Fibroblast of skin of back (primary cell): ENCODE measurements around the gene GPX7.

Experiments used
- DNase-seq: peaks from one replicate; pipeline ENCODE4 v3.0.0-alpha.2; 2013

Gene GPX7

DNA sequence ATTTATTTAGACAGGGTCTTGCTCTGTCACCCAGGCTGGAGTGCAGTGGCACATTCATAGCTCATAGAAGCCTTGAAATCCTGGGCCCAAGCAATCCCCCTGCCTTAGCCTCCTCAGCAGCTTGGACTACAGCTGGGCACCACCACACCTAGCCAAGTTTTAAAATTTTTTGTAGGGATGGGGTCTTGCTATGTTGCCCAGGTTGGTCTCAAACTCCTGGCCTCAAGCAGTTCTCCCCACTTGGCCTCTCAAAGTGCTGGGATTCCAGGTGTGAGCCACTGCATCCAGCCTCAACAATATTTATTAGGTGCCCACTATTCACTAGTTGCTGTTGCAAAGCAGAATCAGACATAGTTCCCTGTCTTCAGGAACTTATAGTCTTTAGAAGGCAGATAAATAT is 14.1 kb upstream of the GPX7 start:
- no peak for DNase-seq

DNA sequence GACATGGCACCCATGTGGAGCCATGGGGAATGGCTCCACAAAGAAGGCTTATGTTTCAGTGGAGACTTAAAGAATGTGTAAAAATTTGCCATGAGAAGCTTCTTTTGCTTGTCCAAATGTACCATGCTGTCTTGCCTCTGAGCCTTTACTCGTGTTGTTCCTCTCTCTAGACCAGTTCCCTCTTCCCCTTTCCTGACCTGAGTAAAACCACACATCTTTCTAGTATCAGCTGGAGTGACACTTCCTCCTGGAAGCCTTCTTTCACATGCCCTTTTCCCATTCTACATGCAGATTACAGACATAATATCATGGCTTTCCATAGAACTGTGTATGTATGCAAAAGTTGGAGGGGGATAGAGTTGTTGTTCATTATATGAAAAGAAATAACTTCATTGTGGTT is 13.6 kb upstream of the GPX7 start:
- DNase-seq: no peak

- DNase-seq: no peak
Measured at GRCh38 chr1:52590266-52590665, 11.9 kb upstream of the GPX7 start.

DNA sequence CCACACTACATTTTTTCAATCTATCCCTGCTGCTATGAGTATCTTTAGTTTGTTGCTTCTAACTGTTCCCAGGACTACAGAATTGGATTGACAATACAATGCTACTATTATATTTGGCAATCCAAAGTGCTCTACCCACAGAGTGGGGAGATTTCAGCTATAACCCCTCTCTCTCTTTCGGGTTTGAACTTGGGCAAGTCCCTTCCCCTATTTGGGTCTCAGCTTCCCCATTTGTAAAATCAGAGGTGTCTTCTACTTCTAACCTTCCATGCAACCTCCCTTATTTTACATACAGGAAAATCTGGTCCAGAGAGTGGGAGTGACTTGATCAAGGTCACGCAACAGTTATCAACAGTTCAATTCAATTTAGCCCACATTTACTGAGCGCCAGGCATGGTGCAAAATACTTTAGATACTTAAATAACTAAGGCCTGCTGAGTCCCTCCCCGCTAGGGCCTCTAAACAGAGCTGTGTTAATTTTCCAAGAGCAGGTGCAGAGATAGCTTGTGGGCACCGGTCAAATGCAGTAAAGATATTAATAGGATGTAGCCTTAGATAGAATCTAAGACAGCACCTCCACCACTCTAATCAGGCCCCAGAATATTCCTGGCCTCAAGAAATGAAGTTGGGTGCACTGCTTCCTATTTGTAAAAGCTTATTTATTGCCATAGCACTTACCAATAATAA is 9.4 kb upstream of the GPX7 start:
- no peak for DNase-seq

DNA sequence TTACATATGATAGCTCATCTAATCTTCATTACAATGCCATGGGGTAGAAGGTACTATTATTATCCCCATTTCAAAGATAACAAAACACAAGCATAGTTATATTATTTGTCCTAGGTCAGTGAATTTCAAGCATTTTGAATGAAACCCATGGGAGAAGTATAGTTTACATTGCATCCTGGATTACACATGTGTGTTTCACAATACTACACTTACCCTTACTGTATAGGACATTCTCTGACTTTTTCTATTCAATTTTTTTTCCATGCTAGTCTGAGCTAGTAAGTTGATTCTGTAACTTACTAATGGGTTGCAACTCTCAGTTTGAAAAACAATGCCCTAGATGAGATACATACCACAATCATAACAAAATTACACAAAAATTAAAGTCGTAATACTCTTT is 8.7 kb upstream of the GPX7 start:
- DNase-seq: no peak

DNA sequence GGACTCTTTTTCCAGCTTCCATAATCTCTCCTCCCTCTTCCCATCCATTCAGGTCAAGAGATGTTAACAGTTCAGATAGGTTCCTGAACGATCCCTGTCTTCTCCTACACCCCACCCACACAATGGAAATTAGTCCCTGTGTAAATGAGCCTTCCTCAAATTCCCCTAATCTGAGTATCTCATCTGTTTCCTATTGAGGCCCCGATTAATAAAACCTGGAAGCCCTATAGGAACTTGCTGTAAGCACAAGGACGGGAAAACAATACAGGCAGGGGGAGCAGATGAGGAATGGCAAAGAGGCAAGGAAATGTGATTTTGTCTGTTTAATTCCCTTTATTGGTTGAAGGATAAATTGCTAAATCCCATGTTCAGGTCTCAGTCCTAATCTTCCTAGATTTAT is 7.1 kb upstream of the GPX7 start:
- DNase-seq: no peak

DNA sequence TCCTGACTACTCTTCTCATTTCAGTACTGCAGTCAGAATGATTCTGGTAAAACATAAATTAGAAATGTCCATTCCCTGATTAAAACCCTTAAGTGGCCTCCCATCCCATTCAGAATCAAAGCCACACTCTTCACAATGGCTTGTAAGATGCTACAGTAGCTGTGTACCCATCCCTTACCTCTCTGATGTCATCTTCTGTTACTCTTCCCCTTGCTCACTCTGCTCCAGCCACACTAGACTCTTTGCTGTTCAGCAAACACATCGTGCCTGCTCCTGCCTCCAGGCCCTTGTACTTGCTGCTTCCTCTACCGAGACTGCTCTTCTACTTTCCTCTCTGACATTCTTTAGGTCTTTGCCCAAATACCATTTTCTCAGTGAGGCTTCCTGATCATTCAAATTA is 4.3 kb upstream of the GPX7 start:
- no peak for DNase-seq

DNA sequence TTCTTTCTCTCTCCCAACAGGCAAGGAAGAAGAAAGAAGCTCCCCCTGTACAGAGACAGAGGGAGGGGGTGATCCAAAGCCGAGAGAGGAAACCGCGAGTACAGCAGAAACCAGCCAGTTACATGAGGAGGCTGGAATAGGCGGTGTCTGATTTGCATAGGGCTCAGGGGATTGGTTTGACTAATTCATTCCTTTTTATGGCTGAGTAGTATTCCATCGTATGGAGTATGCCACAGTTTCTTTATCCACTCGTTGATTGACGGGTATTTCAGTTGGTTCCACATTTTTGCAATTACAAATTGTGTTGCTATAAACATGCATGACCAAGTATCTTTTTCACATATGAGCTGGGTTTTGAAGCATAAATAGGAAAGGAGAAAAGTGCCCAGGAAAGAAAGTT is 3.4 kb upstream of the GPX7 start:
- DNase-seq: no peak

- no peak for DNase-seq
Measured at GRCh38 chr1:52599236-52599635, 2.9 kb upstream of the GPX7 start.

- DNase-seq: no peak
Measured at GRCh38 chr1:52600533-52601179, 1.5 kb upstream of the GPX7 start.

DNA sequence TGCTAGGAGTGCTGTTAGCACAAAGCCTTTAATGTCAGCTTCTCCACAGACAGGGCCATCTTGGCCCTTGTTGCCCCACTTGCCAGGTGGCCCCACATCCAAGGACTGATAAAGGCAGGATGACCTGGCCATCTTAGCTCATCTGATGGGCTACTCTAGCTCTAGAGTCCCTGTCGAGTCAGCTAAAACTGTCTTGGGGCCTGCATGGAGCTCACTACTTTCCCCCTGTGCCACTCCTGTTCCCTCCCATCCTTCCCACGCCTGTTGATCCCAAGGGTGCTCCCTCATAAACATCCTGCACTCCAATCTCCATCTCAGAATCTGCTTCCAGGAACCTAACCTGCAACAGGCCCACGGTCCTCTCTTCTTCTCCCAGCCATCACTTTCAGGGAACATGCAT is 652 bp upstream of the GPX7 start:
- DNase-seq: no peak

- peak; percentile 37 for DNase-seq
Measured at GRCh38 chr1:52602856-52603600, 857 bp downstream of the GPX7 start.

- no peak for DNase-seq
Measured at GRCh38 chr1:52603630-52604029, 1.5 kb downstream of the GPX7 start.

GRCh38 chr1:52604063-52604770 is 2.0 kb downstream of the GPX7 start:
- peak; percentile 20 for DNase-seq

- no peak for DNase-seq
Measured at GRCh38 chr1:52613636-52614373, 11.6 kb downstream of the GPX7 start.

- no peak for DNase-seq
Measured at GRCh38 chr1:52614671-52615070, 12.5 kb downstream of the GPX7 start.

- DNase-seq: no peak
Measured at GRCh38 chr1:52615489-52616042, 13.4 kb downstream of the GPX7 start.

- DNase-seq: no peak
Measured at GRCh38 chr1:52621950-52622349, 19.8 kb downstream of the GPX7 start.

DNA sequence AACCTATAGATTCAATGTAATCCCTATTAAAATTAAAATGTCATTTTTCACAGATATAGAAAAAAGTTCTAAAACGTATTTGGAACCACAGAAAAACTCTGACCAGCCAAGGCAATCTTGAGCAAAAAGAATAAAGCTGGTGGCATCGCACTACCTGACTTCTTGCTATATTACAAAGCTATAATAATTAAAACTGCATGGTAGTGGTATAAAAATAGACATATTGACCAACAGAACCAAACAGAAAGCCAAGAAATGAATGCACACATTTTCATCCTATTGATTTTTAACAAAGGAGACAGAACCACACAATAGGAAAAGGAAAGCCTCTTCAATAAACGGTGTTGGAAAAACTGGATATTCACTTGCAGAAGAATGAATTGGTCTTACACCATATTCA is 21.6 kb downstream of the GPX7 start:
- no peak for DNase-seq

DNA sequence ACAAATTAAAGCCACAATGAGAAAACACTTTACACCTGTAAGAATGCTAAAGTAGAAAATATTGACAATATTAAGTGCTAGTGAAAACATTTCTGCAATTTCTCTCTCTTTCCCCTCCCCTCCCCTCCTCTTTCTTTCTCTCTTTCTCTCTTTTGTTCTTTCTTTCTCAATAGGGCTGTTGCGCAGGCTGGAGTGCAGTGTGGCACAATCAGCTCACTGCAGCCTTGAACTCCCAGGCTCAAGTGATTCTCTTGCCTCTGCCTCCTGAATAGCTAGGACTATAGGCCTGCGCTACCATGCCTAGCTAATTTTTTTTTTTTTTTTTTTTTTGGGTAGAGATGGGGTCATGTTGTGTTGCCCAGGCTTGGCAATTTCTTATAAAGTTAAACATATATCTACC is 24.9 kb downstream of the GPX7 start:
- DNase-seq: no peak

DNA sequence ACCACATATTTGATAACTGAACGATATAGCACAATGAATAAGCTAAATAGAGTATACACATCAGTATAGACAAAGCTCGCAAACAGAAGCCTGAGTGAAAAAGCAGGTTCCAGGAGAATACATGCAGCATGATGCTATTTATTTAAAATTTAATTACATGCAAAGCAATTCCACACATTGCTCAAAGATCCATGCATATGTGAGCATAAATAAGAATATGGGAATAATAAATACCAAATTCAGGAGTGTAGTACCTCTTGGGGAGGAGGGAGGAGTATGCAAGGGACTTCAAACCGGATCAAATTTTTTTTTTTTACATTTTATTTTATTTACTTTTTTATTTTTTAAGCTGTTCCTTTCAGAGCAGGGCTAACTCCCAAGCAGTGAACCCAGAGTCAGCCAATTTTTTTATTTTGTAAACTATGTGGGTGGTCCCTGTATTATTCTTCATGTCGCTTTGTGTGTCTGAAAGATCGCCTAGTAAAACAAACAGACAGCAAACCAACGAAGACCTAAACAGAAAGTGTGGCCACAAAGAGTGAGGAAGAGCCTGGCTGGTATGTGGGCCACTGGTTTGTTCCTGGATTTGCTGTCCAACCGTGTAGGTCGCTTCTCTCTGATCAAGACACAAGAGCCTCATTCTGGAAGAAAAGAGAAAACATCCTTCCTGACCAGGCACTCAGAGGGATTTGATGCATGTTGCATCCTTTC is 26.6 kb downstream of the GPX7 start:
- DNase-seq: no peak

- no peak for DNase-seq
Measured at GRCh38 chr1:52629325-52629643, 27.1 kb downstream of the GPX7 start.
